WTC11 (cell line): ENCODE measurements around the gene TFG.

Experiments
- SP1 ChIP-seq: sonication (generic); formaldehyde crosslinking; conservative IDR thresholded peaks from 2 replicates; pipeline ENCODE4 v1.8.1; 2022; ENCODE audit warnings: missing genetic modification reagents
- TF ChIP-seq, protein P1 (sequence below): fragments of 200-600 bp; IDR thresholded peaks from 2 replicates; pipeline ENCODE4 v1.8.0; 2022; ENCODE audit warnings: antibody characterized with exemption

DNA sequence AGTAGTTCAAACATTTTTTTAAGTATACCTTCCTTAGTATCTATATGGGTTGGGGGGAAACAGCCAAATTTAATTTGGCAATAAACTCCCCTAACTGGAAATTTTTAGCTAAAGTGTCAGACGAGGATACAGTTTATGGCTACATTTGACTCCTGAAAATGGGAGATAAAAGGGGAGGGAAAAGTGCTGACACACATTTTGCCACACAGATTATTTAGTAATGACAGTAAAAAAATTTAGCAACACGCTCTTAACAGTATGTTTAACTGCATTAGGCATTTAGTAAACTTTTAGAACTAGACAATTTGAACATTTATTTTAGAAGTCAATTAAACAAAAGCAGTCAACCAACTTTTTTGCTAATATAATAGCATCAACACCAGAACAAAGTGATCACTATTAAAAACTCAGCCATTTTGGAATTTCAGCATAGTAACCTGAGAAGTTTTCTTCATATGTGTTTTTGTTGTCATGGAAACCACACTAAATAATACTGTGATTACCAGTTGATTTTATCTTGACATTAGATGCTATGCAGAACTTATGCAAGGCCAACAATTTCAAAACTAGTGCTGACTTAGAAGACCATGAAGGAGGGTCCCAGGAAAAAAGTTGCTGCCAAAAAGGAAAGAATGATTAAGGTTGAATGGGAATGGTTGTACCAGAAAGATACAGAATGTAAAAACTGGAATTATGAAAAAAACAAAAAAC lies 47.0 kb upstream of the TFG start:
- no peak for TF ChIP-seq SP1 (CRISPR knock-in tag)
- TF ChIP-seq, protein P1, sequence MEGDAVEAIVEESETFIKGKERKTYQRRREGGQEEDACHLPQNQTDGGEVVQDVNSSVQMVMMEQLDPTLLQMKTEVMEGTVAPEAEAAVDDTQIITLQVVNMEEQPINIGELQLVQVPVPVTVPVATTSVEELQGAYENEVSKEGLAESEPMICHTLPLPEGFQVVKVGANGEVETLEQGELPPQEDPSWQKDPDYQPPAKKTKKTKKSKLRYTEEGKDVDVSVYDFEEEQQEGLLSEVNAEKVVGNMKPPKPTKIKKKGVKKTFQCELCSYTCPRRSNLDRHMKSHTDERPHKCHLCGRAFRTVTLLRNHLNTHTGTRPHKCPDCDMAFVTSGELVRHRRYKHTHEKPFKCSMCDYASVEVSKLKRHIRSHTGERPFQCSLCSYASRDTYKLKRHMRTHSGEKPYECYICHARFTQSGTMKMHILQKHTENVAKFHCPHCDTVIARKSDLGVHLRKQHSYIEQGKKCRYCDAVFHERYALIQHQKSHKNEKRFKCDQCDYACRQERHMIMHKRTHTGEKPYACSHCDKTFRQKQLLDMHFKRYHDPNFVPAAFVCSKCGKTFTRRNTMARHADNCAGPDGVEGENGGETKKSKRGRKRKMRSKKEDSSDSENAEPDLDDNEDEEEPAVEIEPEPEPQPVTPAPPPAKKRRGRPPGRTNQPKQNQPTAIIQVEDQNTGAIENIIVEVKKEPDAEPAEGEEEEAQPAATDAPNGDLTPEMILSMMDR = no peak
